ENCODE data around the gene OR51T1. TPM values are rescaled to one million over a fixed set of nuclear protein-coding genes. Genes with fewer than 3 reads are reported as not detected.

Gene OR51T1
- total and polyA plus RNA-seq, 2 donors = not detected

DNA sequence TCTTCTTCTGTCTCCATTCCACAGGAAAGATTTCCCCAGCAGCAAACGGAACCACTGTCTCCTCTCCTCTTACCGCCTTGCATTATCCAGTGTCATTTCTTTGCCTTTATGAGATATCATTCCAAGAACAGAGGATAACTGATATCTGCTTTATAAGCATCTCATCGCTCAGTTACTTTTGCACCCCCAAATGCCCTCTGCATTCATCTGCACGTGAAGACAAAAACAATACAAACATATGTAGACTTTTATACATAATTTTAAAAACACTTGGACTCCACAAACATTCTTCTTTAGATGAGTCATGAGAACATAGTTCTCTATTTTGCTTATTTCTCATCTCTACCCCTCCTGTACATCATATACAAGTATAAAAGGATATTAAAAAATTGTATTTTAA, 512 bp upstream of the OR51T1 start:
- Histone ChIP-seq H3K27ac (ENCODE audit: low read depth in 1 of 2, low read length in 1 of 2) (no peak overlapping the region), H3K4me1 (ENCODE audit: control insufficient read depth in 2 of 2, insufficient read depth in 2 of 2, low read length in 2 of 2) (no peaks in the 10 kb centered on the region), H3K9me3 (ENCODE audit: control insufficient read depth in 2 of 2, insufficient read depth in 1 of 2, low read length in 1 of 2) (no peaks in the 10 kb centered on the region), H3K27me3 (ENCODE audit: control insufficient read depth in 2 of 2, insufficient read depth in 1 of 2, low read length in 1 of 2) (no peaks in the 10 kb centered on the region), H3K4me3 (ENCODE audit: low read length in 2 of 2) (no peak overlapping the region), H3K36me3 (ENCODE audit: control insufficient read depth in 2 of 2, insufficient read depth in 2 of 2, low read length in 1 of 2) (no peaks in the 10 kb centered on the region)
- no peak for DNase-seq (ENCODE audit: low read depth in 6 of 9, low spot score in 9 of 9)
- WGBS = 94% methylated on average over 4 of the region's 4 CpGs

DNA sequence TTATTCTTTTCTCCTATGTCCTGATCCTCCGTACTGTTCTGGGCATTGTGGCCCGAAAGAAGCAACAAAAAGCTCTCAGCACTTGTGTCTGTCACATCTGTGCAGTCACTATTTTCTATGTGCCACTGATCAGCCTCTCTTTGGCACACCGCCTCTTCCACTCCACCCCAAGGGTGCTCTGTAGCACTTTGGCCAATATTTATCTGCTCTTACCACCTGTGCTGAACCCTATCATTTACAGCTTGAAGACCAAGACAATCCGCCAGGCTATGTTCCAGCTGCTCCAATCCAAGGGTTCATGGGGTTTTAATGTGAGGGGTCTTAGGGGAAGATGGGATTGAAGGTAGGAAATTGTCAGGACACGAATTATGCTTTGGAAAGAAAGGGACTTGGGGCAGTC, 843 bp downstream of the OR51T1 start:
- no peak for DNase-seq (ENCODE audit: low read depth in 6 of 9, low spot score in 9 of 9)
- WGBS = 91% methylated on average over 5 of the region's 5 CpGs
- no peaks in the 10 kb centered on the region for H3K36me3 ChIP-seq (ENCODE audit: control insufficient read depth in 2 of 2, insufficient read depth in 2 of 2, low read length in 1 of 2)
- H3K27me3 ChIP-seq (ENCODE audit: control insufficient read depth in 2 of 2, insufficient read depth in 1 of 2, low read length in 1 of 2) = no peaks in the 10 kb centered on the region
- no peak overlapping the region for H3K4me3 ChIP-seq (ENCODE audit: low read length in 2 of 2)
- H3K9me3 ChIP-seq (ENCODE audit: control insufficient read depth in 2 of 2, insufficient read depth in 1 of 2, low read length in 1 of 2) = no peaks in the 10 kb centered on the region
- no peaks in the 10 kb centered on the region for H3K4me1 ChIP-seq (ENCODE audit: control insufficient read depth in 2 of 2, insufficient read depth in 2 of 2, low read length in 2 of 2)
- no peak overlapping the region for H3K27ac ChIP-seq (ENCODE audit: low read depth in 1 of 2, low read length in 1 of 2)

DNA sequence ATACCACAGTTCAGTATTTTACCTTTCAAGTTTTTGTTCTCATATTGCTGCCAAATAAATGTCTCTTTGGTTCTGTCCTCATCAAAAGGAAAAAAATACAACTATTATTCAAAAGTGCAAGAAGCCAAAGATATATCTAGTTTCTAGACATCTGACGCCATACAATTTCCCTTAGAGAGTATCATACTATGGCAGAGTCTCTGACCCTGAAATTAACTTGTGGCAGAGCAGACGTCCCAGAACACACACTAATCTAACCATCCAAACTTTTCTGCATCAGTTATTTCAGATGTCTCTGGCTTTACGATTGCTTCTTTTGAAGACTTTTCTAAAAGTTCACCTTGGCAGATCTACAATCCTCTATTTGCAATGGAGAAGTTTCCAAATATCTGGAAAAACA, 2.7 kb downstream of the OR51T1 start:
- no peaks in the 10 kb centered on the region for H3K9me3 ChIP-seq (ENCODE audit: control insufficient read depth in 2 of 2, insufficient read depth in 1 of 2, low read length in 1 of 2)
- DNase-seq (ENCODE audit: low read depth in 6 of 9, low spot score in 9 of 9) = no peak
- H3K27ac ChIP-seq (ENCODE audit: low read depth in 1 of 2, low read length in 1 of 2) = no peak overlapping the region
- no peak overlapping the region for H3K4me3 ChIP-seq (ENCODE audit: low read length in 2 of 2)
- H3K36me3 ChIP-seq (ENCODE audit: control insufficient read depth in 2 of 2, insufficient read depth in 2 of 2, low read length in 1 of 2) = no peaks in the 10 kb centered on the region
- WGBS = 92% methylated on average over 3 of the region's 3 CpGs
- H3K4me1 ChIP-seq (ENCODE audit: control insufficient read depth in 2 of 2, insufficient read depth in 2 of 2, low read length in 2 of 2) = no peaks in the 10 kb centered on the region
- no peaks in the 10 kb centered on the region for H3K27me3 ChIP-seq (ENCODE audit: control insufficient read depth in 2 of 2, insufficient read depth in 1 of 2, low read length in 1 of 2)

DNA sequence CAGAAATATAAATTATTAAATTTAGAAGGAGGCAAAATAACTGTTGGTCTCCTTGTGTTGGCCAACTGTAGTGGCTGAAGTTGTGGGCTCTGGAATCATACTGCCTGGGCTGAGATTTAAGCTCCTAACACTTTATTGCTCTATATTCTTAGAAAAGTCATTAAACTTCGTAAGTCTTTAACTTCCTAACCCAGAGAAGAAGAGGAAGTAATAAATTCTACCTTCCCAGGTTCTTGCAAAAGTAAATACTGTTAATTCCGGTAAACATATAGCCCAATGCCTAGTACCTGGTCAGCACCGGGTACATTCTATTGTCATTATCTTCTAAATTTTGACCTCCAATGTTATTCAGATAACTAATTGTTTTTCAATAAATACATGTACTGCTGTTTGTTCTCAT, 4.5 kb downstream of the OR51T1 start:
- Histone ChIP-seq H3K4me1 (ENCODE audit: control insufficient read depth in 2 of 2, insufficient read depth in 2 of 2, low read length in 2 of 2) (no peaks in the 10 kb centered on the region), H3K36me3 (ENCODE audit: control insufficient read depth in 2 of 2, insufficient read depth in 2 of 2, low read length in 1 of 2) (no peaks in the 10 kb centered on the region), H3K9me3 (ENCODE audit: control insufficient read depth in 2 of 2, insufficient read depth in 1 of 2, low read length in 1 of 2) (no peaks in the 10 kb centered on the region), H3K27me3 (ENCODE audit: control insufficient read depth in 2 of 2, insufficient read depth in 1 of 2, low read length in 1 of 2) (no peaks in the 10 kb centered on the region), H3K4me3 (ENCODE audit: low read length in 2 of 2) (no peak overlapping the region), H3K27ac (ENCODE audit: low read depth in 1 of 2, low read length in 1 of 2) (no peak overlapping the region)
- WGBS = 27% methylated on average over 3 of the region's 3 CpGs
- DNase-seq (ENCODE audit: low read depth in 6 of 9, low spot score in 9 of 9) = no peak

DNA sequence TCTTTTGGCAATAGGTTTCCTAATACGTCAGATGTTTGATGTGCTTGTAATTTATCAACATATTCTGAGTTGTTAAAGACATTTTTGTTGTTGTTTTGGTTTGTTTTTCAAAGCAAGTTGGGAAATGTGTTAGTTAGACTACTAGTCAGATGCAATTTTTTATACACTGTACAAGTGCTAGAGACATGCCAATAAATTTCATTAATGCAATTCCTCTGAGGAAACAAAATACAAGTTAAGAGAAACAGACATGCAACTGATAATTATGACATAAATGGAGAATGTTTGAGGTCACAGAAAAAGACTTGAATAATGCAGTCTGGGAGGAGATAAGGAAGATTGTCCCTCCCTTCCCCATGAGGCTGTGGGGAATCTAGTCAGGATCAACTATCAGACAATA, 5.9 kb downstream of the OR51T1 start:
- DNase-seq (ENCODE audit: low read depth in 6 of 9, low spot score in 9 of 9) = no peak
- Histone ChIP-seq H3K36me3 (ENCODE audit: control insufficient read depth in 2 of 2, insufficient read depth in 2 of 2, low read length in 1 of 2) (no peaks in the 10 kb centered on the region), H3K4me1 (ENCODE audit: control insufficient read depth in 2 of 2, insufficient read depth in 2 of 2, low read length in 2 of 2) (no peaks in the 10 kb centered on the region), H3K27ac (ENCODE audit: low read depth in 1 of 2, low read length in 1 of 2) (no peak overlapping the region), H3K9me3 (ENCODE audit: control insufficient read depth in 2 of 2, insufficient read depth in 1 of 2, low read length in 1 of 2) (no peaks in the 10 kb centered on the region), H3K4me3 (ENCODE audit: low read length in 2 of 2) (no peak overlapping the region), H3K27me3 (ENCODE audit: control insufficient read depth in 2 of 2, insufficient read depth in 1 of 2, low read length in 1 of 2) (no peaks in the 10 kb centered on the region)
- WGBS = 0% methylated on average over 1 of the region's 1 CpG

DNA sequence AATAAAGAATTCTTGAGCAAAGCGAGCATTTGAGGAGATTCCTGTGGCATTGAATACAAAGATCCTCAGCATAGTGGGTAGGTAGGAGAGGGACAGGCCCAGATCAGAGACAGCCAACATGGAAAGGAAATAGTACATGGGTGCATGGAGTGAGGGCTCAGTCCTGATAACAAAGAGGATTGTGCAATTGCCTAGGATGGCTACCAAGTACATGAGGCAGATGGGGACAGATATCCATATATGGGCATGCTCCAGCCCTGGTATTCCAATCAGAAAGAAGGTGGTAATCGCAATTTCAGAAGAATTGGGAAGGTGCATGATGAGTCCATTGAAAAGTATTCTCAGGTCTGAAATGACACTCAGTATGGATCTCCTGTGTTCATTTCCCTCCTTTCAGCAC, 8.6 kb downstream of the OR51T1 start:
- no peak overlapping the region for H3K4me3 ChIP-seq (ENCODE audit: low read length in 2 of 2)
- WGBS = 97% methylated on average over 2 of the region's 2 CpGs
- H3K36me3 ChIP-seq (ENCODE audit: control insufficient read depth in 2 of 2, insufficient read depth in 2 of 2, low read length in 1 of 2) = no peaks in the 10 kb centered on the region
- H3K27me3 ChIP-seq (ENCODE audit: control insufficient read depth in 2 of 2, insufficient read depth in 1 of 2, low read length in 1 of 2) = no peaks in the 10 kb centered on the region
- DNase-seq (ENCODE audit: low read depth in 6 of 9, low spot score in 9 of 9) = no peak
- H3K9me3 ChIP-seq (ENCODE audit: control insufficient read depth in 2 of 2, insufficient read depth in 1 of 2, low read length in 1 of 2) = no peaks in the 10 kb centered on the region
- no peaks in the 10 kb centered on the region for H3K4me1 ChIP-seq (ENCODE audit: control insufficient read depth in 2 of 2, insufficient read depth in 2 of 2, low read length in 2 of 2)
- H3K27ac ChIP-seq (ENCODE audit: low read depth in 1 of 2, low read length in 1 of 2) = no peak overlapping the region

DNA sequence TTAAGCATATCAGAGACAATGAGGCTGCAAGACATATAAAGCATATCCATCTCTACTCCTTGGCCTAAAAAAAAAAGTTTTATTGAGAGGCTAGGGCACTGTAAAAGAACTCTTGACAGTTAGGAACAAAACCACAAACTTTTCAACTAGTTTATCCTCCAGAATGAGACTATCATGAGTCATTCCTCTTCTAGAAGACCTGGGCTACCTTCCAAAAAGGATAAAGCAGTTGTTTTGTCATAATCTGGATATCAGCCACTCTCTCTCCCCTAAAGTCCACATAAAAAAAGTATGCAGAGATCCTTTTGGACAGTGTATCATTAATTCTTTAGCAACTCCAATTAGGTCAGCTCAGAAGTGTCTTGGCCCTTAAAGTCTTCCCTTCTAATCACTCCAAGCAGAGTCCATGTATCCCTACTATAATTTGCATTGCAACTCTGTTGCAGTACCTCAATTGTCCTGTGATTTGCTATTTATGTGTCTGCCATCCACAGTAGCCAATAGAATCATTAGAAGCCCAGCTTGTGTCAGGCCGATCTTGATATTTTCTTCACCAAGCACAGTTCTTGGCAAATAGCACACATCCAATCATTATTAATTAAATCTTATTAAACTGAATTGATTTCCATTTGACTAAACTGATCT, 10.4 kb downstream of the OR51T1 start:
- Histone ChIP-seq H3K9me3 (ENCODE audit: control insufficient read depth in 2 of 2, insufficient read depth in 1 of 2, low read length in 1 of 2) (no peaks in the 10 kb centered on the region), H3K4me1 (ENCODE audit: control insufficient read depth in 2 of 2, insufficient read depth in 2 of 2, low read length in 2 of 2) (no peaks in the 10 kb centered on the region), H3K27me3 (ENCODE audit: control insufficient read depth in 2 of 2, insufficient read depth in 1 of 2, low read length in 1 of 2) (no peaks in the 10 kb centered on the region), H3K27ac (ENCODE audit: low read depth in 1 of 2, low read length in 1 of 2) (no peak overlapping the region), H3K36me3 (ENCODE audit: control insufficient read depth in 2 of 2, insufficient read depth in 2 of 2, low read length in 1 of 2) (no peaks in the 10 kb centered on the region), H3K4me3 (ENCODE audit: low read length in 2 of 2) (no peak overlapping the region)
- DNase-seq (ENCODE audit: low read depth in 6 of 9, low spot score in 9 of 9) = no peak
- 97% methylated on average over 1 of the region's 1 CpG for WGBS

DNA sequence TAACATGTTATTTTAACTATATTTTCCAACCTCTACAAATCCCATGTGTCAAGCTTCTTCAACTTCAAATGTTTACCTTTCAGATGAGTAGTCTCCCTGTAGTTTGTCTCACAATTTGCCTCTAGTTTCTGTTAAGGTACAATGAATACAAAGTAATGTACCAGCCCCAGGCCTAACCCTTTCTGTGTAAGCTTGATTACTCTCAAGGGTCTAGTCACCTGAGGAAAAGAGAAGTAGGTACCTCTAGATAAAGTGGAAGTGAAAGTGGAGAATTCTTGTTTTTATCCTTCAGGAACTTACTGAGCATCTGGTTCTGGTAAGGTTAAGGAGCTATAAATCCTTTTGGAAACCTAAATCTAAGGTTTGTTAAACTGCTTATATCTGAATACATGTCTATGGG, 21.8 kb downstream of the OR51T1 start, which contains the start of gene OR51A7:
TSS of gene OR51A7 (plus strand) at position 300 of the 400 bp plus-strand sequence. CDS start 3,587 bp downstream, outside the sequence.
- H3K9me3 ChIP-seq (ENCODE audit: control insufficient read depth in 2 of 2, insufficient read depth in 1 of 2, low read length in 1 of 2) = no peaks in the 10 kb centered on the region
- no peak within 1 kb of the TSS for H3K4me3 ChIP-seq (ENCODE audit: low read length in 2 of 2)
- H3K27me3 ChIP-seq (ENCODE audit: control insufficient read depth in 2 of 2, insufficient read depth in 1 of 2, low read length in 1 of 2) = no peaks in the 10 kb centered on the region
- no peaks in the 10 kb centered on the region for H3K36me3 ChIP-seq (ENCODE audit: control insufficient read depth in 2 of 2, insufficient read depth in 2 of 2, low read length in 1 of 2)
- no peak for DNase-seq (ENCODE audit: low read depth in 6 of 9, low spot score in 9 of 9)
- H3K27ac ChIP-seq (ENCODE audit: low read depth in 1 of 2, low read length in 1 of 2) = no peak within 1 kb of the TSS
- H3K4me1 ChIP-seq (ENCODE audit: control insufficient read depth in 2 of 2, insufficient read depth in 2 of 2, low read length in 2 of 2) = no peaks in the 10 kb centered on the region

DNA sequence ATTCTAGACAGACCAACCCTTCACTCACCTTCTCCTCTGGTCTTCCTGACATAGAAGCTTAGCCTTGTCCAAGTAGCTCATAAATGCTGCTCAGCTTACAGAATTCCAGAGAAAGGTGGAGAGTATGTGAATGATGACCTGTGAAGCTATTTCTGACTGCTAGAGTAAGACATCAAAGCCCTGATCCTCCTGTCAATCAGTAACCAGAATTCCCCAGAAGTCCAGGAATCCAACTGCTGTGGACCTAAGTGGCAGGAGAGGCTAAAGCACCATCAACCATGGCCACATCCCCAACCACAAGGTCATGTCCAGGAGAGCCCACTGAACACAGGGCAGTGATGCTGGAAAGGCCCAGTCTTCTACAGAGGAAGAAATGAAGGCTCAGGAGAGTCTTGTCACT, 34.9 kb downstream of the OR51T1 start:
- no peak for DNase-seq (ENCODE audit: low read depth in 6 of 9, low spot score in 9 of 9)
- Histone ChIP-seq H3K36me3 (ENCODE audit: control insufficient read depth in 2 of 2, insufficient read depth in 2 of 2, low read length in 1 of 2) (no peaks in the 10 kb centered on the region), H3K27ac (ENCODE audit: low read depth in 1 of 2, low read length in 1 of 2) (no peak overlapping the region), H3K27me3 (ENCODE audit: control insufficient read depth in 2 of 2, insufficient read depth in 1 of 2, low read length in 1 of 2) (no peaks in the 10 kb centered on the region), H3K9me3 (ENCODE audit: control insufficient read depth in 2 of 2, insufficient read depth in 1 of 2, low read length in 1 of 2) (no peaks in the 10 kb centered on the region), H3K4me3 (ENCODE audit: low read length in 2 of 2) (no peak overlapping the region), H3K4me1 (ENCODE audit: control insufficient read depth in 2 of 2, insufficient read depth in 2 of 2, low read length in 2 of 2) (no peaks in the 10 kb centered on the region)

DNA sequence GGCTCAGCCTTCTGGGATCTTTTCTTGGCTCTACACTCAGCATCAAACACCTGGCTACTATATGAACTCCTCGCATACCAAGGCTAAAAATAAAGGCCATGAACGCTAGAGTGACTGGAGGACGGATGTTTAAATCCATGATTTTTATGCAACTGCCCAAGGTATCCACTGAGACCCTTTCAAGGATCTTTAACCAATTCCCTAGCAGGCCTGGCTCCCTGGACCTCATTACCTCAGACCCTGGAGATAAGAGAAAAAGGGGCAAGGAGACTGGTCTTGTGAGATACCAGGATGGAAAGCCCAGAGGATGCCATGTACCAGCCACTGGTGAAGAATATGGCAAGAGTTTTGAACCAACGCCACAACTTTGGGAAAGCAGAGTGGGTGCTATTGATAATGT, 37.5 kb downstream of the OR51T1 start, which contains the start of gene OR51G2:
TSS of gene OR51G2 (minus strand) at position 101 of the 400 bp plus-strand sequence. CDS start 3,687 bp downstream, outside the sequence.
- no peaks in the 10 kb centered on the region for H3K4me1 ChIP-seq (ENCODE audit: control insufficient read depth in 2 of 2, insufficient read depth in 2 of 2, low read length in 2 of 2)
- H3K9me3 ChIP-seq (ENCODE audit: control insufficient read depth in 2 of 2, insufficient read depth in 1 of 2, low read length in 1 of 2) = no peaks in the 10 kb centered on the region
- DNase-seq (ENCODE audit: low read depth in 6 of 9, low spot score in 9 of 9) = no peak
- H3K27me3 ChIP-seq (ENCODE audit: control insufficient read depth in 2 of 2, insufficient read depth in 1 of 2, low read length in 1 of 2) = no peaks in the 10 kb centered on the region
- H3K4me3 ChIP-seq (ENCODE audit: low read length in 2 of 2) = no peak within 1 kb of the TSS
- WGBS = 91% methylated on average over 4 of the region's 4 CpGs
- H3K27ac ChIP-seq (ENCODE audit: low read depth in 1 of 2, low read length in 1 of 2) = no peak within 1 kb of the TSS
- no peaks in the 10 kb centered on the region for H3K36me3 ChIP-seq (ENCODE audit: control insufficient read depth in 2 of 2, insufficient read depth in 2 of 2, low read length in 1 of 2)

Measured in thymus (tissue), 11 donors.